HG03103 (cell line): ENCODE measurements around the gene NPIPB9.
A peak's percentile ranks its signal among the peaks of the same experiment; 100 is the strongest.
"Not testable (repeated sequence)": the region's sequence is repeated elsewhere in the genome, so short reads cannot be mapped to it uniquely, and the experiment has no call there.

Experiments used
- ATAC-seq: cut with Tn5 transposase; IDR thresholded peaks from one replicate; pipeline ENCODE4 v1.9.1; 2021; ENCODE audit warnings: low read depth; ENCODE audit not compliant: unreplicated experiment

NPIPB9 gene

DNA sequence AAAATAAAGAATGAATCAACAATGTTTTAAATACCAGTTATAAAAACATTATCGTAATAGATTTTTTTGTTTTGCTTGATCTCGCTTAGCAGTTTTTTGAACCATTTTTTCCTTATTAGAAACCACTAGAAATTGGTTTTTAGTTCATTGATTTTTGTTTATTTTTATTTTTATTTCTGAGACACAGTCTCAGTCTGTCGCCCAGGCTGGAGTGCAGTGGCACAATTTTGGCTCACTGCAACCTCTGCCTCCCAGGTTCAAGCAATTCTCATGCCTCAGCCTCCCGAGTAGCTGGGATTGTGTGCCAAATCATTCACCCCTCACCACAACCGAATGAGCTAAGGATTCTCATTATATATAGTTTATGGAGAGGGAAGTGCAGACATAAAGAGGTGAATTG is at the start of gene NPIPB9:
Gene NPIPB9, plus strand, starts transcription at position 301 of the 400 bp plus-strand sequence.
- ATAC-seq: not testable (repeated sequence)

- not testable (repeated sequence) for ATAC-seq
Observed at GRCh38 chr16:28704246-28704645, 47.3 kb upstream of the NPIPB9 start.

- ATAC-seq: peak; percentile 97
Observed at GRCh38 chr16:28711220-28712083, 40.1 kb upstream of the NPIPB9 start, which contains the start of gene EIF3C. Gene EIF3C, plus strand, starts transcription at chr16:28711464. Its CDS starts 223 bp downstream, at chr16:28711687.

DNA sequence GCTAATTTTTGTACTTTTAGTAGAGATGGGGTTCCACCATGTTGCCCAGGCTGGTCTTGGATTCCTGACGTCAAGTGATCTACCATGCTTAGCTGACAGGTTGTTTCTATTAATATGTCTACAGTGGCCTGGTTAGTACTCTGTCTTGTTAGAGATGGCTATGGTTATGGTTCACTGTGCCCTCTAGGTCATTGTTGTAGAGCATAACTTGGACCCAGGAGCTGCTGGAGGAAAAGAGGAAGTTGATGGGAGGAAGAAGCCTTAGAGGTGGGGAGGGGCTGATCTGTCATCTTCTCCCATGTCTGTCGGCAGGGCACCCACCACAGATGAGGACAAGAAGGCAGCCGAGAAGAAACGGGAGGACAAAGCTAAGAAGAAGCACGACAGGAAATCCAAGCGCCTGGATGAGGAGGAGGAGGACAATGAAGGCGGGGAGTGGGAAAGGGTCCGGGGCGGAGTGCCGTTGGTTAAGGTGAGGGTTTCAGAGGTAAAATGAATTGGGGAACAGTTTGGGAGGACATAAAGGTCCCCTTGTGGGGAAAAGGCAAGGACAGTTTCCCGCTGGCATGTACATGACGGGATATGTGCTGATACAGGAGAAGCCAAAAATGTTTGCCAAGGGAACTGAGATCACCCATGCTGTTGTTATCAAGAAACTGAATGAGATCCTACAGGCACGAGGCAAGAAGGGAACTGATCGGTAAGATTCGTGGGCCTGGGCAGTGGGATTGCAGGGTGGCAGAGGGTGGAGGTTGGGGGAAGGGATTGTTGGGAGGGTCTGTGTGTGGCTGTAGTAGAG is 28.5 kb upstream of the NPIPB9 start:
- ATAC-seq: not testable (repeated sequence)

GRCh38 chr16:28731253-28731652 is 20.3 kb upstream of the NPIPB9 start:
- ATAC-seq: not testable (repeated sequence)

DNA sequence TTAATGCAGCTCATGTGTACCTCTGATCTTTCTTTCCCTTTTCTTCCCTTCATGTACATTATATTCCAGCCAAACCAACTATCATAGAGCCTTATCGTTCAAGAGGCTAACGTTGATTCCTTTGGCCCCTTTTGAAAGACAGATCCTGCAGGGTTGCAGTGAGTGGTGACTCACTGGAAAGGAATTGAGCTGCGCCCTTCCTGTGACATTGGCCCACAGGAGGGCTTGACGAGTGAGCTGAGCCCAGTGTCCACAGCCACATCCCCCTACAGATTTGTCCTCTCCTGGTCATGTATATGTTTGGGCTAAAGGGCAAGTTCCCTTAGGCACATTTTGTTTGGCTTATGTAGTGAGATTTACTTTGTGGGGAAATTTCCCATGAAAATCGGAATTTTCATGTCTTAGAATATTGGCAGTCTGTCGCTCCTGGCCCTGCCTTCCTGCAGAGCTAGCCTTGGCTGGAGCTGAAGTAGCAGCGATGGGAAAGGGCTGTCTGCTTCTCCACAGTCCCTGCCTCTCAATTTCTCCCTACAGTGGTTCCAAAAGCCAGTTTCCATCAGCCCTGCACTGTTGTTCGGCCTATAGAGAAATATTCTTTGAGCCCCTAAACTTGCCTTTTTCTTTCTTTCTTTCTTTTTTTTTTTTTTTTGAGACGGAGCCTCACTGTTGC is 19.0 kb upstream of the NPIPB9 start:
- not testable (repeated sequence) for ATAC-seq

- not testable (repeated sequence) for ATAC-seq
Observed at GRCh38 chr16:28739787-28740186, 11.8 kb upstream of the NPIPB9 start.

- not testable (repeated sequence) for ATAC-seq
Observed at GRCh38 chr16:28740631-28741030, 11.0 kb upstream of the NPIPB9 start.

DNA sequence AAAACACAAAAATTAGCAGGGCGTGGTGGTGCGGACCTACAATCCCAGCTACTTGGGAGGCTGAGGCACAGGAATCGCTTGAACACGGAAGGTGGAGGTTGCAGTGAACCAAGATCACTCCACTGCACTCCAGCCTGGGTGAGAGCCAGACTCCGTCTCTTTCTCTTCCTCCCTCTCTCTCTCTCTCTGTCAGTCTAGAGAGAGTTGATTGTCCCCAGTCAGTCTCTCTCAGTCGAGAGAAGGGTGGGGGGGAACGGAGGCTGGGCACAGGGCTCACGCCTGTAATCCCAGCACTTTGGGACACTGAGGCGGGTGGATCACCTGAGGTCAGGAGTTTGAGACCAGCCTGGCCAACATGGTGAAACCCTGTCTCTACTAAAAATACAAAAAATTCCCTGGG is 10.3 kb upstream of the NPIPB9 start:
- not testable (repeated sequence) for ATAC-seq

DNA sequence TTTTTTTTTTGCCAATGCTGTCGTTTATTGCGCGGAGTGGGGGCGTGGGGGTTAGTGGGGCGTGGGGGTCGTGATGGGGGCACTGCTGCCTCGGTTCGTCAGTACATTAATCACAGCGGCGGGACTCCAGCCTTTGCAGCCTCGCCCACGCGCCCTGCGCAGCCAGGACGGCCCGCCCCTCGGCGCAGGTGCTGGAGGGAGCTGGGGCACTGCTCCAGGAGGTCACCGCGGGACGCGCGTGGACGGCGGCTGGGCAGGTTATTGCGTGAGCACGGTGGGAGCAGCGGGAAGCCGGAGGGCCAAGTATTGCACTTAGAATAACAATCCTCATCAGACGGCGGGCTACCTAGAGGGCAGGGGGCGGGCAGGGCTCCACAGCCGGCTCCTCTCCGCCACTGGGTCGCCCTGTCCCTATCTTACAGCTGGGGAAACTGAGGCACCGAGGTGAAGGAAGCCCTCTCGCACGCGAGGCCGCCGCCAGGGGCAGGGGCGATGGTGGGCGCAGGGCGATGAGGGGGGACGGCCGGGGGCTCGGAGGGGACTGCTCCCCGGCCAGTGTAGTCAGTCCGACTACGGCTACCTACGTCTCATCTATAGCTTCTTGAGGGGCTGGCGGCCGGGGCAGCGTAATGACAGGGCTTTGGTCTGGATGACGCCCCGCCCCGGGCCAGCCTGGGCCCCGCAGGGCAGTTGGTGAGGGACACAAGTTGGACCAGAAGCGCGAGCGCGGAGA is 4.8 kb upstream of the NPIPB9 start:
- ATAC-seq: not testable (repeated sequence)

DNA sequence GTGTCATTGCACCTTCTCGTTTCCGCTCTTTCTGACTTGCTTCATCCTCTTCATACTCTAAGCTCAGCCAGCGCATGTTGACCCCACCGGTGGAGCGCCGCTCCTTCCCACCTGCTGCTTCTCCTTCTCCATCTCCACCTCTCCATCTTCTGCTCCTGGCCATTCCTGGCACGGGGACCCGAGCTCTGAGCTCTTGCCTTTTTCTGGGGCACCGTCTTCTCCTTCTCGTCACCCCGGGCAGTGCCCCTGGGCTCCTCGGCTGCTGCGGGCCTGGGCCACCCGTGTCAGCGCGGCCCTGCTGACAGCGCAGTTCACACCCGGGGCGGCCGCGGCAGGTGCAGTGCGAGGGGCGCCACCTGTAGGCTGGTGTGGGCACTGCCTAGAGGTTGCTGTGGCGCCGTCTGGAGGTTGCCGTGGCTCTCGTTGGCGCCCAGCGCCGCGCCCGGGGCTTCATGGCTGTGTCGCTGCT is 1.6 kb upstream of the NPIPB9 start:
- ATAC-seq: peak; percentile 94

GRCh38 chr16:28750469-28751067 is 1.0 kb upstream of the NPIPB9 start:
- not testable (repeated sequence) for ATAC-seq

DNA sequence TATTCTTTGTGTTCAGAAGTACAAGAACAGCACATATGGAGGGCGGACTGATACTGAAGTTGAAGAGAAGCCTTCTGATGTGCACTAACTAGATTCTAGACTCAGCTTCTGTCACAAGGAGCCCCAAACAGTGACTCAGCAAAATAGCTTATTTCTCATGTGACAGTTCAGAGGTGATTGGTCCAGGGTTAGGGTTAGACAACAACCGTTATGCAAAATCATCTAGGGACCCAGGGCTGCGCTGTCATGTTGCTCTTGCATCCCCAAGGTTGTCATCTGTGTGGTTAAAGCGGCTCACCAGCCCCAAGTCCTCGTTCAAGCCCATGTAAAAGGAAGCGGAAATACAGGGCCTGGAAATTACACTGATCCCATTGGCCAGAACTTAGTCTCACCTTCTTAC is 30.1 kb downstream of the NPIPB9 start:
- ATAC-seq: not testable (repeated sequence)

- not testable (repeated sequence) for ATAC-seq
Observed at GRCh38 chr16:28782357-28782756, 30.8 kb downstream of the NPIPB9 start.

DNA sequence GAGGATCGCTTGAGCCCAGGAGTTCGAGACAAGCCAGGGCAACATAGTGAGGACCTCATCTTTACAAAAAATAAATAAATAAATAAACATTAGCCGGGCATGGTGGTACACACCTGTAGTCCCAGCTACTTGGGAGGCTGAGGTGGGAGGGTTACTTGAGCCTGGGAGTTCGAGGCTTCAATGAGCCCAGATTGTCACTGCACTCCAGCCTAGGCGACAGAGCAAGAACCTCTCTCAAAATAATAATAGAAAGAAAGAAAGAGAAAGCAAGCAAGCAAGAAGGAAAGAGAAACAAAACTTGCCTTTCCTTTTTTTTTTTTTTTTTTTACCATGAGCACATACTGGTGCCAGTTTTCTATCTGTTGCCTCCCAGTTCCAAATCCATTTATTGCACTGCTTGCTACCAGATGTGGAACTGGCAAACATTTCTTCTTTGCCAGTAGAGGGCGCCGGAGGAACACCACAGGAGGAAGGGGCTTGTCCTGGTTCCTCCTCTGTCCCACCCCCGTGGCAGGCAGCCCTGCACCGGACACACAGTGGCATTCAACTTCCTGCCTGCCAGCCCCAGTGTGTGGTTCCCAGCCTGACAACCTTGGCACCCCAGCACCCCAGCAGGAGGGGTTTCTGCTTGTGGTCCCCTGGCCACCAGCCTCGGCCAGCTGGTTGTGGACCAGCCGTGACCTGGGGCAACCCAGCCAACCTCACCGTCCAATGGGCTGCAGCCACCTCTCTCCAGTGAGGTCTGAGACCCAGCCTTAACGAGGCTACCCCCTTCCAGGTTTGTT is 50.8 kb downstream of the NPIPB9 start:
- not testable (repeated sequence) for ATAC-seq

DNA sequence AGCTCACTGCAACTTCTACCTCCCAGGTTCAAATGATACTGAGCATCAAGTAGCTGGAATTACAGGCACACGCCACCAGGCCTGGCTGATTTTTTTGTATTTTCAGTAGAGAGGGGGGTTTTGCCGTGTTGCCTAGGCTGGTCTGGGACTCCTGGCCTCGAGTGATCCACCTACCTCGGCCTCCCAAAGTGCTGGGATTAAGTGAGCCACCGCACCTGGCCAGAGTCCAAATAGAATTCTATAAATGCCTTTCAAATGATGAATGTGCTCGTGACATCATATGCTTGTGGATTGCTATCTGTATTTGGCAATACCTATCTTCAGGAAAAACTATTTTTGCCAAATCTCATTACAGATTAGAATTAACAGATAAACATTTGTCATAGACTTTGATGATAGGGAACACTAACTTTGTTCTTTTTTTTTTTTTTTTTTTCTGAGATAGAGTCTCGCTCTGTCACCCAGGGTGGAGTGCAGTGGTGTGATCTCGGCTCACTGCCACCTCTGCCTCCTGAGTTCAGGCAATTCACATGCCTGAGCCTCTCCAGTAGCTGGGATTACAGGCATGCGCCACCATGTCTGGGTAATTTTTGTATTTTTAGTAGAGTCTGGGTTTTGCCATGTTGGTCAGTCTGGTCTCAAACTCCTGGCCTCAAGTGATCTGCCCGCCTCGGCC is 56.0 kb downstream of the NPIPB9 start:
- ATAC-seq: not testable (repeated sequence)

GRCh38 chr16:28820016-28820415 is 68.4 kb downstream of the NPIPB9 start:
- no peak for ATAC-seq

DNA sequence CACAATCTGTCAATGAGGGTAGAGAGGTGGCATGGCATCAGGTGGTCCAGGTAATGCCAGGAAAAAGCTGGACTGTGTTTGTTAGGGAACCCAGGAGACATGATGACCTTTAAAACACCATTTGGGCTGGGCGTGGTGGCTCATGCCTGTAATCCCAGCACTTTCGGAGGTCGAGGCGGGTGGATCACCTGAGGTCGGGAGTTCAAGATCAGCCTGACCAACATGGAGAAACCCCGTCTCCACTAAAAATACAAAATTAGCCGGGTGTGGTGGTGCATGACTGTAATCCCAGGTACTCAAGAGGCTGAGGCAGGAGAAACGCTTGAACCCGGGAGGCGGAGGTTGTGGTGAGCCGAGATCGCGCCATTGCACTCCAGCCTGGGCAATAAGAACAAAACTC is 69.0 kb downstream of the NPIPB9 start:
- not testable (repeated sequence) for ATAC-seq
